Measurements from ENCODE around the gene MBNL3.

DNA sequence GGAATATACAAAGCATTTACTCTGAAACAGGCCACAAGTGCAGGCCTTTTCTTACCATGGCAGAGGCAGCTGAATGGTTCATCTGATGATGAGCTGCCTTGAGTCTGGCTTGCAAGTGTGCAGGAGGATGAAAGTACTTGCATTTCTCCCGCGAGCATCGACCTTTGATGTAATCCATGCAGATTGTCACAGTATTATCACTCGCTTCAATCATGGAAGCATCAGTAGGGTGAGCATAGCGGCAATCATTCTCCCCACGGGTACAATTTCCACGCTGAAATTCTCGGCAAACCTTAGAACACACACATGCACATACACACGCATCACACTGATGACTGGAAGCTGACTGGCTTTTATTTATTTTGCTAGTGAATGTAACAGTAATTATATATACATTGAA is 98.0 kb downstream of the MBNL3 start:
- TF ChIP-seq, protein P1, sequence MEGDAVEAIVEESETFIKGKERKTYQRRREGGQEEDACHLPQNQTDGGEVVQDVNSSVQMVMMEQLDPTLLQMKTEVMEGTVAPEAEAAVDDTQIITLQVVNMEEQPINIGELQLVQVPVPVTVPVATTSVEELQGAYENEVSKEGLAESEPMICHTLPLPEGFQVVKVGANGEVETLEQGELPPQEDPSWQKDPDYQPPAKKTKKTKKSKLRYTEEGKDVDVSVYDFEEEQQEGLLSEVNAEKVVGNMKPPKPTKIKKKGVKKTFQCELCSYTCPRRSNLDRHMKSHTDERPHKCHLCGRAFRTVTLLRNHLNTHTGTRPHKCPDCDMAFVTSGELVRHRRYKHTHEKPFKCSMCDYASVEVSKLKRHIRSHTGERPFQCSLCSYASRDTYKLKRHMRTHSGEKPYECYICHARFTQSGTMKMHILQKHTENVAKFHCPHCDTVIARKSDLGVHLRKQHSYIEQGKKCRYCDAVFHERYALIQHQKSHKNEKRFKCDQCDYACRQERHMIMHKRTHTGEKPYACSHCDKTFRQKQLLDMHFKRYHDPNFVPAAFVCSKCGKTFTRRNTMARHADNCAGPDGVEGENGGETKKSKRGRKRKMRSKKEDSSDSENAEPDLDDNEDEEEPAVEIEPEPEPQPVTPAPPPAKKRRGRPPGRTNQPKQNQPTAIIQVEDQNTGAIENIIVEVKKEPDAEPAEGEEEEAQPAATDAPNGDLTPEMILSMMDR (IDR thresholded peaks at IDR 0.05 in 2 of 3, conservative IDR thresholded peaks at IDR 0.05 in 1 of 3; ENCODE audit: insufficient read depth in 2 of 3, low read depth in 1 of 3, low read length in 3 of 3): no peak
- TF ChIP-seq, protein P2, sequence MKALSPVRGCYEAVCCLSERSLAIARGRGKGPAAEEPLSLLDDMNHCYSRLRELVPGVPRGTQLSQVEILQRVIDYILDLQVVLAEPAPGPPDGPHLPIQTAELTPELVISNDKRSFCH (CRISPR knock-in tag; IDR thresholded peaks at IDR 0.05): no peak
- TF ChIP-seq, protein P2 (tag; IDR thresholded peaks at IDR 0.05): no peak
- TF ChIP-seq MTF1 (CRISPR knock-in tag; IDR thresholded peaks at IDR 0.05; ENCODE audit: borderline replicate concordance) (no peak), CREB1 (IDR thresholded peaks at IDR 0.05) (no peak), CREB1 (CRISPR knock-in tag; IDR thresholded peaks at IDR 0.05) (no peak), XRCC5 (IDR thresholded peaks at IDR 0.05; ENCODE audit: low read depth, low read length) (no peak), DNMT1 (IDR thresholded peaks at IDR 0.05) (no peak), MAFK (IDR thresholded peaks at IDR 0.05; ENCODE audit: low read length) (no peak), SMAD3 (CRISPR knock-in tag; conservative IDR thresholded peaks at IDR 0.05) (no peak), PHB (CRISPR knock-in tag; IDR thresholded peaks at IDR 0.05) (no peak)
- TF ChIP-seq, protein P3, sequence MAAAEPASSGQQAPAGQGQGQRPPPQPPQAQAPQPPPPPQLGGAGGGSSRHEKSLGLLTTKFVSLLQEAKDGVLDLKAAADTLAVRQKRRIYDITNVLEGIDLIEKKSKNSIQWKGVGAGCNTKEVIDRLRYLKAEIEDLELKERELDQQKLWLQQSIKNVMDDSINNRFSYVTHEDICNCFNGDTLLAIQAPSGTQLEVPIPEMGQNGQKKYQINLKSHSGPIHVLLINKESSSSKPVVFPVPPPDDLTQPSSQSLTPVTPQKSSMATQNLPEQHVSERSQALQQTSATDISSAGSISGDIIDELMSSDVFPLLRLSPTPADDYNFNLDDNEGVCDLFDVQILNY (CRISPR knock-in tag; IDR thresholded peaks at IDR 0.05): no peak
- TF ChIP-seq, protein P4, sequence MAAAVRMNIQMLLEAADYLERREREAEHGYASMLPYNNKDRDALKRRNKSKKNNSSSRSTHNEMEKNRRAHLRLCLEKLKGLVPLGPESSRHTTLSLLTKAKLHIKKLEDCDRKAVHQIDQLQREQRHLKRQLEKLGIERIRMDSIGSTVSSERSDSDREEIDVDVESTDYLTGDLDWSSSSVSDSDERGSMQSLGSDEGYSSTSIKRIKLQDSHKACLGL (CRISPR knock-in tag; IDR thresholded peaks at IDR 0.05; ENCODE audit: borderline replicate concordance, poor library complexity, severe bottlenecking): no peak
